HS-27A (cell line): ENCODE data around the gene BOLL.
"Not testable (repeated sequence)": the region's sequence is repeated elsewhere in the genome, so short reads cannot be mapped to it uniquely, and the experiment has no call there.

Source experiments
- DNase-seq: peaks from one replicate; pipeline ENCODE4 v3.0.0-alpha.2; 2012; ENCODE audit warnings: low read depth, missing footprints

The BOLL gene, protein sequence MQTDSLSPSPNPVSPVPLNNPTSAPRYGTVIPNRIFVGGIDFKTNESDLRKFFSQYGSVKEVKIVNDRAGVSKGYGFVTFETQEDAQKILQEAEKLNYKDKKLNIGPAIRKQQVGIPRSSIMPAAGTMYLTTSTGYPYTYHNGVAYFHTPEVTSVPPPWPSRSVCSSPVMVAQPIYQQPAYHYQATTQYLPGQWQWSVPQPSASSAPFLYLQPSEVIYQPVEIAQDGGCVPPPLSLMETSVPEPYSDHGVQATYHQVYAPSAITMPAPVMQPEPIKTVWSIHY

DNA sequence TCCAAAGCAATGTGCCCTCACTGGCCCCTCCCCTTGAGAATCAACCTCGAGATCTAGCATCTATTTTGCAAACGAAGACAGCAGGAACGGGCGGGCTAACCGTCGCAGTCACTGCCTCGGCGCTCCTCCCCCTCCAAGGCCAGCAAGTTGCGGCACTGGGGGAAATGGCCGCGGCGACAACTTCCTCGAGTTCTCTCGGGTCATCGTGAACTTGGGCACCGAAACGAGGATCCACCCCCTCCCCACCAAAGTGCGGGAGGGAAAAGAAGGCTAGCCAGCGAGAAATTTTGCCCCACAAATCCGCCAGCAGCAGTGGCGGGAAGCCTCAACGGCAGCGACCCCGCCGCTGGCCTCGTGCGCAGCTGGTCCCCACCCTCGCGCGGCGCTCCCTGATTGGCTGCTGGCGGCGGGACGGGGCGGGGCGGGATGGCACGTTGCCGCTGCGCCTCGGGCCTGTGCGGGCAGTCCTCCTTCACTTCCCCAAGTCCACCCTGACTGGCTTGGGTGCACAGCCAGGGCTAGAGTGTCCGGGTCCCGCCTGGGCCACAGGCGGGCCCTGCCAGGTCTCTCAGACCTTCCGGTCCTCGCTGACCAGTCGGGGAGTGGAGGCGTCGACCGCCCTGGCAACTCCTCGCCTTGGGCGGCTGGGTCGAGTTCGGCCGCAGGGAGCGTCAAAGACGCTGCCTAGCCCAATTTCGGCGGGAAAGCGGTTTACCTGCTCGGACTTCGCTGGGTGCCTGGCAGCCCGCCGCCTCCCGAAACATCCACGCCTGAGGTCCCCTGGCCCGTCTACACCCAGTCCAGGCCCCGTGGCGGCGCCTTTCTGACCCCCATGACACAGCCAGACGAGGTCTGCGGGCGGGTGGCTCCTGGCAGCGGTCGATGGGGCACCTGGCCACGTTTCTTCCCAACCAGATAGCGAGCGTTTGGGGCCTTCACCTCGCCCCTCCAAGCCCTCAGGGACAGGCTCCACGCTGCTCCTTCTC is at the start of gene BOLL:
BOLL (minus strand) TSS at position 364 of the 986 bp plus-strand sequence. CDS start 3,469 bp downstream, outside the sequence.
- DNase-seq, result no peak

DNA sequence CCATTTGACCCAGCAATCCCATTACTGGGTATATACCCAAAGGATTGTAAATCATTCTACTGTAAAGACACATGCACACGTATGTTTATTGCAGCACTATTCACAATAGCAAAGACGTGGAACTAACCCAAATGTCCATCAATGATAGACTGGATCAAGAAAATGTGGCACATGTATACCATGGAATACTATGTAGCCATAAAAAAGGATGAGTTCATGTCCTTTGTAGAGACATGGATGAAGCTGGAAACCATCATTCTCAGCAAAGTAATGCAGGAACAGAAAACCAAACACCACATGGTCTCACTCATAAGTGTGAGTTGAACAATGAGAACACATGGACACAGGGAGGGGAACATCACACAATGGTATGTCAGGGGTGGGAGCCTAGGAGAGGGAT is 49.7 kb upstream of the BOLL start:
- not testable (repeated sequence) for DNase-seq

DNA sequence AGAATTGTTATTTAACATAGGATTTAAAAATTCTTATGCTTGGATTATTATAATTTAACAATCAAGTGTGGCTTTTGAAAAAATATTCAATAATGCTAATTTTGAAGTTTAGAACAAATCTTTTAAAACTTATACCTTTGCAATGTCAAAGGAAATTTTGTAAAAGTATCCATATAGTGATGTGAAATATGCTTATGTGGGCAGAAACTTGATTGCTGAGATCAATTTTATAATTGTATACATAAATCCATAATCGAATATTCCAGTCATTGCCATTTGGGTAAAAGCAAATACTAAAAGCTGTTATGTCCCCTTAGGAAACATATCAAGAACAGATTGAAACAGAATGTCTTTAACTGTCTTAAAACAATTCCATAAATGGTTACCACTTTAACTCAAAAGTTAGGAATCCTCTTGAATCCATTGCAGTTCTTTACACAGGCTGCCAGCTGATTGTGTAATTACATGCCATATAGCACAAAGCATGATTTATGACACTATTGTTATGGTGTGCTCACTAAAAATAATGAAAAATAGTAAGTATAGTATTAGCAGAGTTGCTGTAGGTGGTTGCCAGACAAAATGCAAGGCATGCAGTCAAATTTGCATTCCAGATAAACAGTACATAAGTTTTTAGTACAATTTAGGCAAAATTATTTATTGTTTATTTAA is 43.5 kb upstream of the BOLL start:
- DNase-seq, result no peak

DNA sequence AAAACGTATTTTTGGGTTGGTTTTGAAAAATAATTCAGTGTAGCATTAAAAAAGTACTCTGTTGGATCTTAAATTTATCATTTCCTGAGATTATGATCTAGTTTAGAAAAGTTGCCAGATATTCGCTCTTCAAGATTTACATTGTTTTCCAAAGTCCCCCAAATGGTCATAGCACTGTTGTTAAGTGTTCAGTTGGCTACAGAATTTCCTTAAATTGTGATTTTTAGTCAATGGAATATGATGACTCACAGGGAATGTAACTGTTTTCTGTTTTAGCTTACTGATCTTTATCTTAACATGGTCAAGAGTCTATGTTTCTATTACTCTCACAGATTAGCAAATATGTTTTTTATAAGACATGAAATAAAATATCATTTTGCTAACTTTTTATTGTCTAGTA is 42.5 kb upstream of the BOLL start:
- DNase-seq, result no peak

DNA sequence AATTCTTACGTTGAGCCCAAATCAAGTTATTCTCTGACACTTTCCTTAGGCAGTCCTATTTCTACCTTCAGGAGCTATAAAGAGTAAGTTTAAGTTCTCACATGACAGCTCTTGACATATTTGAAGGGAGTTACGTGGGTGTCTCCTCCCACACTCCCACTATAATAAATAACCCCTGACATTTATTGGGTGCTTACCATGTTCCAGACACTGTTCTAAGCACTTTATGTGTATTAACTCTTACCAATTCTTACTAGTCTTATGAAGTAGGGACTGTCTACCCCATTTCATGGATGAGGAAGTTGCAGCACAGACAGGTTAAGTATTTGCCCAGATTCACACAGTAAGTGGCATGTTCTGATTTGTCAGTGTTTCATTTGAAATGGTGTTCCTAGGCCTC is 37.2 kb upstream of the BOLL start:
- no peak for DNase-seq

DNA sequence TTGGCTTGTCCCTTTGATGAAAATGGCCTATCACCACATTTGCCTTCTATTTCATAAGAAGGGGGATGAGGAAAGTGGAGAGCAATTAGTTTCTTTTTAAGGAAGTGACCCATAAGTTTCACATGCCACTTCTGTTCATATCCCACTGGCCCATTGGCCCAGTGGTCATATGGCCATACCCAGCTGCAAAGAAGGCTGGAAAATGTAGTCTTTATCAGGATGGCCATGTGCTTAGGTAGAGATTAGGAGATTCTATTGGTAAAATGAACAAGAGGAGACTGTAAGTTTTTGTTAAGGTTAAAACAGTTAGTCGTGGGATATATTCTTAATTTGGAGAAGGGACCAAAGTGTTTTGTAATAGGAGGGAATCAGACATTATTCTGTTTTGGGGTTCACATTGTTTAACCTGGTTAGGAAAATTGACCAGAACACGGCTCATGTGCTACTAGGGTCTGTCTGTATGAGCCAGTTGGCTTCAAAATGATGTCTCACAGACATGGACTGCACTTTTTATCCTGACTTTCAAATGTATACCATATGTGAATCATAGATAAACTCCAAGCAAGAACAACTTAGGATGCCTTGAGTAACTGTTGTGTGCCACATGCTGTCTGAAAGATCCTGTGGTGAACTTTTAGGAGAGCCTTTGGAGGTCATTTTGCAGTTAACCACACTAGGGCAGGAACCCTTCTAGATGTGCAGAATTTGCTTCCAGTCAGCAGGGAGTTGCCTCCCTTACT is 36.6 kb upstream of the BOLL start:
- DNase-seq, result no peak

DNA sequence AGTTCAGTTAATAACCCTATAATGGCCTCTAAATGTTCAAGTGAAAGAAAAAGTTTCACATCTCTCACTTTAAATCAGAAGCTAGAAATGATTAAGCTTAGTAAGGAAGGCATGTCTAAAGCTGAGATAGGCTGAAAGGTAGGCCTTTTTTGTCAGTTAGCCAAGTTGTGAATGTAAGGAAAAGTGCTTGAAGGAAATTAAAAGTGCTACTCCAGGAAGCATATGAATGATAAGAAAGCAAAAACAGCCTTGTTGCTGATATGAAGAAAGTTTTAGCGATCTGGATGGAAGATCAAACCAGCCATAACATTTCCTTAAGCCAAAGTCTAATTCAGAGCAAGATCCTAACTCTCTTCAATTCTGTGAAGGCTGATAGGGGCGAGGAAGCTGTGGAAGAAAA is 29.4 kb upstream of the BOLL start:
- no peak for DNase-seq

DNA sequence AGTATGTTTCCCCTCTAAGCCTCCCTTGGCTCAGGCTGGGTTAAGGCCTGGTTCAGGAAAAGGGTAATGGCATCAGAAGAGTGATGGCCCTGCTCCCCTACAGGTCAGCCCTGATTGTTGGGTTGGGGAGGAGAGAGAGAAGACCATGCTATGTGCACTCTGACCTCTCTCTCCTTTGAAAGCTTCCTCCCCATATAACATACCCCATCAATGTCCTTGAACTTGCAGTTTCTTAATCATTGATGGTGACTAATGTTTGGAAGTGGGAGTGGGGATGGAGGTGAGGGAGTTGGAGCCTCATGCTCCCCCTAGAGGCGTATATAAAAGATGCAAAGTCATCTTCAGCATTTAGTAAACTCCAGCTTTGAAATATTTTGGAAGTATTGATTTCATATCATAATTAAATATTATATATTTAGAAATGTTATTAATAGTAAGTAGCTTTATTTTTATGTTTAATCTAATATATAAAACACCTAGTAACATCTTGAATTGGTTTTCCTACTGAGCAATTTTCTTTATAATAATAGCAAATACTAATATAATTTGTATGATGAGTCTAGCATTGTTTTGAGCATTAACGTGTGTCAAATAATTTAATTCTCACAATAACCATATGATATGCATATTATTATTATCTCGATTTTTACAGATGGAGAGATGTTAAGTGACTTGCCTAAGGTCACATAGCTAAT is 28.1 kb upstream of the BOLL start:
- no peak for DNase-seq

DNA sequence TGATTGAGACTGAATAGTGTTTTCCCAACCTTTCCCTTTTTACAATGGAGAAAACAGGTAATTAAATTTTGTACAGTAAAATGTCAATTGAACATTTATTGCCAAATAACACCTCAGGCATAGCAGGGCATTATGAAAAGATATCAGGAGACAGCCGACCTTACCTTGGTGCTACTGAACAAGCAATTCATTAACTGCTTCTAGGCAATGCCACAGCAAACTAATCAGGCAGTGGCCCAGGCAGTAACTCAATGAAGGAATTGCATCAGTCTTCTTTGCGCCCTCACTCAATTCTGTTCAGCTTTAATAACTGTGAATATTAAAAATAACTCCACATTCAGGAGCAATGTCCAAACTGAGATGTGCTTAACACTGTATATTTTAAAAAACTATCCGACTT is 25.4 kb upstream of the BOLL start:
- no peak for DNase-seq

DNA sequence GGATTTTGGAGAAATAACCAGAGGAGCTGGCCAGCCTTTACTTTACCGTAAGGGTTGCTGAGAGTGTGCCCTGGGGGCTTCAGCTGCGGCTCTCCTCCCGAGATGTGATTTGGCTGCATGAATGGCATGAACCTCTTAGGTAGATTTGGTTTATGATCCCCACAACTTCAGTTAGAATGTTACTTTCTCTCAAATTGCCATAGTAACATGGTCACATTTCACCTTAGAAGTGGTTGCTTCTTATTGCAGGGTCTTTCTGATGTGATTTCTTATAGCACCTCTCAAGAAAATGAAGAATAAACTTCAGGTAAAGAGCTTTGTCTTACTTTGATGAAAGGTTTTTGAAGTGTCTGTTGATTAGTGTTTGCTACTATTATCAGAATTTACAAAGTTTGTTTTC is 24.9 kb upstream of the BOLL start:
- no peak for DNase-seq

DNA sequence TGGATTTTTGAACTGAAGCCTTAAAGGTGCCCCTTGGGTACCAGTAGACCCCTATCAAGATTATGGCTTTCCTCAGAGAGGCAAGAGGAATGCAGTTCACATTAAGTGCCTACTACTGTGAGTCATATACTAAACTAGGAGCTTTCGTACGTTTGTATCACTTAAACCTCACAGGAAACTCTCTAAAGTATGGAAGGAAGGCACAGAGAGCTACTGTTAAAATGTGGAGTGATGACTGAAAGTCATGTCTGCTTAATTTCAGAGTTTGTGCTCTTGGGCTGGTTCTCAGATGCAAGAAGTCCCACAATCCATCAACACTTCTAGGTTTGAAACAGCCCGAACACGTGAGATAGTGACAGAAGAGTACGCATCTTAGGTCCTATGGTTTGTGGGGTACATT is 23.9 kb upstream of the BOLL start:
- DNase-seq, result no peak

DNA sequence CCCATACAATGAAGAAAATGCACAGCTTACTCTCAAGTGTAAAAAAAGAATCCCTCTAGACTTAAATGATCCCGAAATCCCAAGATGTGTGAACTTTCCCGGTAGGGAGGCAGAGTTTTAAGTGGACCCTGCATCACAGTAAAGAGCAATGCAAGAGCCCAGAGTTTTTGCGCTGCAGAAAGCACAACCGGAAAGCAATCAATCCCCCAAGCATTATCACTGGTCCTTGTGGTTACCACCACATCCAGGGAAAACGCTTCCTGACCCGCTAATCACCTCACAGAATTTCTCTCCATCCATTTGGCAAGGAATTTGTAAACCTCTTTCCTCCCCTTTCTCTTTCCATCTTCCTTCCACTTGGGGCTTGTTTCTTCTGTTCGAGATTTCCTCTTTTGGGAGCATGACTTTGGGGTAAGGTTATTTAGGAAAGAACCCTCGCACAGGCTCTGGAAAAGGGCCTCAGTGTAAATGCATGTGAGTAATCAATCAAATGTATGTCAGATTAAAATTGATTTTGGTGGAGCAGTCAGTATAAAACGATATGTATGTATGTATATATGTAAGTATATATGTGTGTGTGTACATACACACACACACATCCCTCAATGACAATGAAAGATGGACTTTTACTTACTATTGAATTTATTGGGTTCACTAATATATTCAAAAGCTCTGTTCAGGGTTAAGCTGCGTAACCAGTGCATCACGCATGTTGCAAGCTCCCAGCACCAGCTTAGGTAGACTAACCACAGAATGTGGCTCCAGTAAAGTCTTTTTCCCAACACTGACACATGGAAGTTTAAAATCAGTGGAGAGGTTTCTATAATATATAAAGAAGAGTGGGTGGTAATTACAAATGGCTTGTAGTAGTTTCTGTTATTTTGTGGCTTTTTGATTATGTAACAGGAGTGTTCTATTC is 20.9 kb upstream of the BOLL start:
- DNase-seq, result no peak

DNA sequence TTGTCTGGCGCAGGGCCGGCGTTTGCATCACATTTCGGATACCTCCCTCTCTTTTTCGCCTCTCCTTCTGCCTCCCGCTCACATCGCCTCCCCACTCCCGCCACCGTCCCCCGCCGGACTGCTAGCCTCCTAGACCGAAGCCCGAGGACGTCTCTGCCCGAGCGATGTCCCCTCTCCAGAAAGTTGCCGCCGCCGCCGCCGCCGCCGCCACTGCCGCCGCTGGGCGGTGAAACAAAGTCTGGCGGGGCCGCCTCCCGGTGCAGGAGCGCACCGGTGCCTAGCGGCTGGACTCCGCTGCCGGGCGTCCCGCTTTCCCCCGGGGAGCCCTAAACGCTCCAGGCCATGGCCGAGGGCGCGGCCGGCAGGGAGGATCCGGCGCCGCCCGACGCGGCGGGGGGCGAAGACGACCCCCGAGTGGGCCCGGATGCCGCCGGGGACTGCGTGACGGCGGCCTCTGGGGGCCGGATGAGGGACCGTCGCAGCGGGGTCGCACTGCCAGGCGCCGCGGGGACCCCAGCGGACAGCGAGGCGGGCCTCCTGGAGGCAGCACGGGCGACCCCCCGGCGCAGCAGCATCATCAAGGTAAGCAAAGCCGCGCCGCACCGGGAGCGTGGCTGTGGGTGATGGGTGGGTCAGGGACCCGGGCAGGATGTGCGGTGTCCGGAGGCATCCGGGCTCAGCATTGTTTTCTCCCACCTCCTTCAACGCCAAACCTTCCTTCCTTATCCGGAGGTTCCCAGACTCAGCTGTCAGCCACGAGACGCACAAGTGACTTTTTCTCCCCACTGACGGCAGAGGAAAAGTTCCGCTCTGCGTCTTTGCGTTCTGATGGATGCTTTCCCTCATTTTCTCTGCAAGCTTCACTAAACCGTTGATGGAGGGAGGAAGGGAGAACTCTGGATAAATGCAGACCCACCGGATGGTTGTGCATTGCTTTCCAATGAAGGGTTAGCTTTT is 19.9 kb upstream of the BOLL start:
- DNase-seq, result no peak

DNA sequence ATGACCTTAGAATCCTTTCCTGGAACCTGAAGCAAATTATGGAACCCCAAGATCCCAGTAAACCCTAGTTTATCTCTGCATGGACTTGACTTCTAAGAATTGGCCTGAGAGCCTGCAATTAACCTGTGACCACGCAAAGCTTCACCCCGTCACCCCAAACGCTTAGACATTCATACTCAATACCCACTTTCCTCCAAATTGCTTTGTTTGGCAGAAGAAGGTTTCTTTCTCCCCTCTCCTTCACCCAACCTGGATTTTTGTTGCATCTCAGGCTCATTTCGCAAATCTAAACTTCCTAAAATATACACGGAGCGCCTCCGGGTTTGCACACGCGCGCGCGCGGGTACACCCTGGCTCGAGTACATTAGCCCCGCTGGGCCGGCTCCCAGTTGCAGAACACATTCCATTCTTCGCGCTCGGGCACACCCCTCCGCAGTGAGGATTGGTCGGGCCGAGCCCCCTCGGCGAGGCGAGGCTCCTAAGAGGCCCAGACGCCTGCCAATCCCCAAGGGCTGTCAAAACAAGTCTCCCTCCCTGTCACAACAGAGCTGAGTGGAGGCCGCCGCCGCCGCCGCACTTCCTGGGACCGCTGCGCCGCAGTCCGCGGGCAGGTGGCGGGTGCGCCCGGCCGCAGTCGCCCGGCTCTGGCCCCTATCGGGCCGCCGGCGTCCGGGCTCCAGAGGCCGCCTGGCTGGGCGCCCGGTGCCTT is 19.1 kb upstream of the BOLL start, which contains the start of gene PLCL1:
PLCL1 (plus strand) TSS at position 545 of the 709 bp plus-strand sequence.
- DNase-seq, result peak; percentile 64

DNA sequence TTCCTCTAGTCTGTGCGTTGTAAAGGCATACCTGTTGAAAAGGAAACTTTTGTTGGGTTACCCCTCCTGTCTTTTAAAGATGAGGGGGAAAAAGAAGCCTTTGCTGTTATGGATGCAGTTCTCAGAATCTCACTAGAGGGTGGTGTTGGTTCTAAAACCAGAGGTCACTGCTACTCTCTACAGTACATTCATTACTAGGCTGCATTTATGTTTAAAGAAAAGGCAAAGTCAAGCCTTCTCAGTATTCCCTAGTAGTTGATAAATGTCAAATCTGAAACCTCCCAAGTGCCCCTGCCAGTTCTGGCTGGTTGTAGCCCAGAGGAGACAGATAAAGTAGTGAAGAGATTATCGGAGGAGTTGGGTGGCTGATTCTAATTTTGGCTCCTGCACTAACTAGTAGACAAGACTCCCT is 17.9 kb upstream of the BOLL start:
- DNase-seq, result no peak

DNA sequence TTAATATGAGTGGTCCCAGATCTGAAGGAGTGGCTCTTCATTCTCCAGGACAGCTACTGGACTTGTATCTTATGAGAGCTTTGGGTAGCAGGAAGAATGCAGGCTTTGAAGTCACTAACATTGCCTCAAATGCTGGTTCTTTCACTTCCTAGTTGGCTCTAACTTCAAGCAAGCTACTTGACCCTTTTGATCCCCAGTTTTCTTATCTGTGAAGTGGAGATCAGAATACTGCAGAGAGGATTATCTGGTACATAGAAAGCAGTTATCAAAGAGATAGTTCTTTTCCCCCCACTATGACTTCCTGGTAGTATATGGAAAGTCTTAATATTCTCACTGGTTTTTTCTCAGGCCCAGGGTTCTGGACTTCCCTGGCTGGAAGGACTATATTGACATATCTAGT is 15.9 kb upstream of the BOLL start:
- DNase-seq, result no peak

DNA sequence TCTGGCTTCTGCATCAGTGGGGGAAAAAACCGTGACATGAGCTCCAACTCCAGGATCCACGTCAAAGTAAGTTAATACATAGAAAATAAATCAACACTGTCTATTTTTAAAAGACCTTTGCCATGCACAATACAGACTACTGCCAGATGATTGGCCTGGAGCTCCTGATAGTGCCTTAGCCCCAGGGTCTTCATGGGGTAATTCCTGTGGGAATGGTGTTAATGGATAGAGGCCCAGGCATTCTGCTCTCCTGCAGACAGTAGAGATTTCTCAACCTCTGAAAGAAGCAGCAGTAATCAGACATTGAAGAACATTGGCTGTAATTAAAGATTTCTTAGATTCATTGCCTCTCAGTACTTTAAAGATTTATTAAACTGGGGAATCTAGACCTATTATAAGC is 15.0 kb upstream of the BOLL start:
- DNase-seq, result no peak

DNA sequence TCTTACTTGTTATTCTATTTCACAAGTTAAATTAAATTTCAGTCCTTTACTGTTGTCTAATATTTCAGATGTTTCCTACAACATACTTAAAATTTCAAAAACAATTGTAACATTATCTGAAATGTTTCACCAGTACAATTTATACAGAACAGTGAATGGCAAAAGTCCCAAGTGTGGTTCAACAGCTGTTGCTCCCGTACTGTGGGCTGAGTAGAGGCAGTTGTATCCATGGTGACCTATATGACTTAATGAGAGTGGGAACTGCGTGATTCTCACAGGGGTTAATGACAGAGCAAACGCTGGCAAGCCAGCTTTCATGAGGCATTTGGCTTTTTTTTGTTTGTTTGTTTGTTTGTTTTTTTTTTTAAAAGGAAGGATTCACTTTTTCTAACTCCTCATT is 13.9 kb upstream of the BOLL start:
- DNase-seq, result no peak
